SK-N-SH treated with all-trans-retinoic acid at 6 μM for 48 hours (cell line): Measurements from ENCODE around the gene ZNF853.
"Not testable (repeated sequence)": the region's sequence is repeated elsewhere in the genome, so short reads cannot be mapped to it uniquely, and the experiment has no call there.

Experiments used
- ATAC-seq: fragments of 200-7000 bp; cut with Tn5 transposase; 3 replicates; pipeline ENCODE4 v1.9.1; 2020; ENCODE audit warnings: mild to moderate bottlenecking, moderate library complexity
- CSDC2 ChIP-seq: fragments of 250-450 bp; sonication (Bioruptor Pico); IDR thresholded peaks from 2 replicates; pipeline ENCODE4 v1.5.0; 2020; ENCODE audit warnings: mild to moderate bottlenecking, moderate library complexity
- ESRRG ChIP-seq: fragments of 250-450 bp; sonication (Bioruptor Pico); IDR thresholded peaks from 2 replicates; pipeline ENCODE4 v1.6.1; 2021; ENCODE audit warnings: mild to moderate bottlenecking
- GLIS3 ChIP-seq: fragments of 250-450 bp; sonication (Bioruptor Pico); IDR thresholded peaks from 2 replicates; pipeline ENCODE4 v1.5.0; 2020; ENCODE audit warnings: mild to moderate bottlenecking, moderate library complexity
- ISL1 ChIP-seq: fragments of 250-450 bp; sonication (Bioruptor Pico); IDR thresholded peaks from 2 replicates; pipeline ENCODE4 v2.1.2; 2022; ENCODE audit warnings: mild to moderate bottlenecking, moderate library complexity
- OSR1 ChIP-seq: fragments of 250-450 bp; sonication (Bioruptor Pico); IDR thresholded peaks from 2 replicates; pipeline ENCODE4 v1.8.0; 2022; ENCODE audit warnings: moderate library complexity, mild to moderate bottlenecking, inconsistent platforms
- SNAI2 ChIP-seq: fragments of 250-450 bp; sonication (Bioruptor Pico); IDR thresholded peaks from 2 replicates; pipeline ENCODE4 v1.5.0; 2020; ENCODE audit warnings: mild to moderate bottlenecking, moderate library complexity
- TCF4 ChIP-seq: fragments of 250-450 bp; sonication (Bioruptor Pico); IDR thresholded peaks from 2 replicates; pipeline ENCODE4 v1.8.0; 2021; ENCODE audit warnings: mild to moderate bottlenecking, moderate library complexity, borderline replicate concordance
- ZC3H10 ChIP-seq: fragments of 250-450 bp; sonication (Bioruptor Pico); IDR thresholded peaks from 2 replicates; pipeline ENCODE4 v1.5.1; 2021; ENCODE audit warnings: mild to moderate bottlenecking, moderate library complexity
- ZFP3 ChIP-seq: fragments of 250-450 bp; sonication (Bioruptor Pico); IDR thresholded peaks from 2 replicates; pipeline ENCODE4 v1.5.0; 2020; ENCODE audit warnings: mild to moderate bottlenecking, moderate library complexity
- ZFP30 ChIP-seq: fragments of 450-650 bp; formaldehyde crosslinking; IDR thresholded peaks from 2 replicates; pipeline ENCODE4 v1.5.0; 2022; ENCODE audit warnings: mild to moderate bottlenecking, moderate library complexity
- ZNF565 ChIP-seq: fragments of 450-650 bp; formaldehyde crosslinking; conservative IDR thresholded peaks from 2 replicates; pipeline ENCODE4 v1.5.0; 2020; ENCODE audit warnings: low read depth, mild to moderate bottlenecking, moderate library complexity
- ZNF70 ChIP-seq: fragments of 450-650 bp; formaldehyde crosslinking; IDR thresholded peaks from 2 replicates; pipeline ENCODE4 v1.5.0; 2020; ENCODE audit warnings: mild to moderate bottlenecking, moderate library complexity
- ZNF8 ChIP-seq: fragments of 450-650 bp; formaldehyde crosslinking; IDR thresholded peaks from 2 replicates; pipeline ENCODE4 v1.5.0; 2020; ENCODE audit warnings: mild to moderate bottlenecking, moderate library complexity
- TF ChIP-seq, protein P1 (sequence below): fragments of 250-450 bp; sonication (Bioruptor Pico); IDR thresholded peaks from 2 replicates; pipeline ENCODE4 v1.8.0; 2021; ENCODE audit warnings: low read depth, mild to moderate bottlenecking, moderate library complexity, borderline replicate concordance
- TF ChIP-seq, protein P2 (sequence below): fragments of 250-450 bp; sonication (Bioruptor Pico); IDR thresholded peaks from 2 replicates; pipeline ENCODE4 v1.5.1; 2020; ENCODE audit warnings: low read depth, mild to moderate bottlenecking, moderate library complexity
- TF ChIP-seq, protein P3 (sequence below): fragments of 250-450 bp; sonication (Bioruptor Pico); IDR thresholded peaks from 2 replicates; pipeline ENCODE4 v1.8.0; 2020; ENCODE audit warnings: mild to moderate bottlenecking, moderate library complexity, borderline replicate concordance
- TF ChIP-seq, protein P4 (sequence below): fragments of 250-450 bp; sonication (Bioruptor Pico); IDR thresholded peaks from 2 replicates; pipeline ENCODE4 v1.5.1; 2021; ENCODE audit warnings: mild to moderate bottlenecking, moderate library complexity
- TF ChIP-seq, protein P5 (sequence below): fragments of 250-450 bp; sonication (Bioruptor Pico); IDR thresholded peaks from 2 replicates; pipeline ENCODE4 v1.5.0; 2020; ENCODE audit warnings: mild to moderate bottlenecking, moderate library complexity

Gene ZNF853

DNA sequence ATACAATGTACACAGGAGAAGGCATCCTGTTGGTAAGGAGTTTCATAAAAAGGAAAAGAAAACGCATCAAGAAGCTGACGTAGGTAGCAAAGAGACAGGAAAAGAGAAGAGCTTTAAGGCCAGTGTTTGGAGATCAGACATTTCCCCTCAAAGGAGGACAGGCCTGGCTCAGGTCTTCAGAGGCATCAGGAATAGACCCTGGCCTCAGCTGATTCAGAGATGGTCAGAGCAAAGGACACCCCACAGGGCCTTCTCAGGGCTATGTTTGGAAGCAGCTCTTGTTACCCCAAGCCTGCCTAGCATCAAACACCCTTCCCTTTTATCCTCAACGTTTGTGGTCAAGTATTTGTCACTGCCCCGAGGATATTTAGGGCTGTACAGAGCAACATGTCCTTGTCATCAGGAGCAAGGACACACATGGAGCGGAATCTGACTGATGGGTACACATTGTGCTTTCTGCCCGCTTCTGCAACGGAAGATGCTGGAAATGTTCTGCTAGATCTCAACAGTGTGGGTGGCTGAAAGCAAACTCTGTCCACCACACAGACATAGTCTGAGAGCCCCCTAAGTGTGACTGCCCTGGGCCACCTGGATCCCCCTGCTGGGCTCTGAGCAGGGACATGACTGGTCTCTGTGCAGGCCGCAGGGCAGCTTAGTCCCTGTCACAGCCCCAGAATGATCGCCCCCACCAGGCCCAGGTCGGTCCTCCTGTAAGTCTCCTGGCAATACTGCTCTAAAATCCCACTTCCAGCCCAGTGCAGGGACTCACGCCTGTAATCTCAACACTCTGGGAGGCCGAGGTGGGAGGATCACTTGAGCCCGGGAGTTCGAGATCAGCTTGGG lies 39.2 kb upstream of the ZNF853 start:
- no peak for ATAC-seq
- TF ChIP-seq ESRRG (CRISPR knock-in tag), result no peak
- no peak for TF ChIP-seq ZC3H10
- TF ChIP-seq OSR1 (CRISPR knock-in tag), result no peak
- no peak for TF ChIP-seq ZNF565 (CRISPR knock-in tag)
- TF ChIP-seq, protein P1, sequence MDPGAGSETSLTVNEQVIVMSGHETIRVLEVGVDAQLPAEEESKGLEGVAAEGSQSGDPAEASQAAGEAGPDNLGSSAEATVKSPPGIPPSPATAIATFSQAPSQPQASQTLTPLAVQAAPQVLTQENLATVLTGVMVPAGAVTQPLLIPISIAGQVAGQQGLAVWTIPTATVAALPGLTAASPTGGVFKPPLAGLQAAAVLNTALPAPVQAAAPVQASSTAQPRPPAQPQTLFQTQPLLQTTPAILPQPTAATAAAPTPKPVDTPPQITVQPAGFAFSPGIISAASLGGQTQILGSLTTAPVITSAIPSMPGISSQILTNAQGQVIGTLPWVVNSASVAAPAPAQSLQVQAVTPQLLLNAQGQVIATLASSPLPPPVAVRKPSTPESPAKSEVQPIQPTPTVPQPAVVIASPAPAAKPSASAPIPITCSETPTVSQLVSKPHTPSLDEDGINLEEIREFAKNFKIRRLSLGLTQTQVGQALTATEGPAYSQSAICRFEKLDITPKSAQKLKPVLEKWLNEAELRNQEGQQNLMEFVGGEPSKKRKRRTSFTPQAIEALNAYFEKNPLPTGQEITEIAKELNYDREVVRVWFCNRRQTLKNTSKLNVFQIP (CRISPR knock-in tag), result no peak
- no peak for TF ChIP-seq ZFP30 (CRISPR knock-in tag)
- TF ChIP-seq, protein P2, sequence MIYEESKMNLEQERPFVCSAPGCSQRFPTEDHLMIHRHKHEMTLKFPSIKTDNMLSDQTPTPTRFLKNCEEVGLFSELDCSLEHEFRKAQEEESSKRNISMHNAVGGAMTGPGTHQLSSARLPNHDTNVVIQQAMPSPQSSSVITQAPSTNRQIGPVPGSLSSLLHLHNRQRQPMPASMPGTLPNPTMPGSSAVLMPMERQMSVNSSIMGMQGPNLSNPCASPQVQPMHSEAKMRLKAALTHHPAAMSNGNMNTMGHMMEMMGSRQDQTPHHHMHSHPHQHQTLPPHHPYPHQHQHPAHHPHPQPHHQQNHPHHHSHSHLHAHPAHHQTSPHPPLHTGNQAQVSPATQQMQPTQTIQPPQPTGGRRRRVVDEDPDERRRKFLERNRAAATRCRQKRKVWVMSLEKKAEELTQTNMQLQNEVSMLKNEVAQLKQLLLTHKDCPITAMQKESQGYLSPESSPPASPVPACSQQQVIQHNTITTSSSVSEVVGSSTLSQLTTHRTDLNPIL (CRISPR knock-in tag), result no peak

DNA sequence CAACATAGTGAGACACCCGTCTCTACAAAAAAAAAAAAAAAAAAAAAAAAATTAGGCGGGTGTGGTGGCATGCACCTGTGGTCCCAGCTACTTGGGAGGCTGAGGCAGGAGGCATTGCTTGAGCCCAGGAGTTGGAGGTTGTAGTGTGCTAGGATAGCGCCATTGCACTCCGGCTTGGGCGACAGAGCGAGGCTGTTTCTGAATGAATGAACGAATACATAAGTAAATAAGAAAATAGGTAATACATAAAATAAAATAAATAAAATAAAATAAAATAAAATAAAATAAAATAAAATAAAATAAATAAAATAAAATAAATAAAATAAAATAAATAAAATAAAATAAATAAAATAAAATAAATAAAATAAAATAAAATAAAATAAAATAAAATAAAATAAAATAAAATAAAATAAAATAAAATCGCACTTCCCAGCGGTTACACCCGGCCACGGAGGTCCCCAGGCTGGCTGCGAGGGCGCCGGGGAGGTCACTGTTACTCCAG lies 38.5 kb upstream of the ZNF853 start:
- not testable (repeated sequence) for ATAC-seq

DNA sequence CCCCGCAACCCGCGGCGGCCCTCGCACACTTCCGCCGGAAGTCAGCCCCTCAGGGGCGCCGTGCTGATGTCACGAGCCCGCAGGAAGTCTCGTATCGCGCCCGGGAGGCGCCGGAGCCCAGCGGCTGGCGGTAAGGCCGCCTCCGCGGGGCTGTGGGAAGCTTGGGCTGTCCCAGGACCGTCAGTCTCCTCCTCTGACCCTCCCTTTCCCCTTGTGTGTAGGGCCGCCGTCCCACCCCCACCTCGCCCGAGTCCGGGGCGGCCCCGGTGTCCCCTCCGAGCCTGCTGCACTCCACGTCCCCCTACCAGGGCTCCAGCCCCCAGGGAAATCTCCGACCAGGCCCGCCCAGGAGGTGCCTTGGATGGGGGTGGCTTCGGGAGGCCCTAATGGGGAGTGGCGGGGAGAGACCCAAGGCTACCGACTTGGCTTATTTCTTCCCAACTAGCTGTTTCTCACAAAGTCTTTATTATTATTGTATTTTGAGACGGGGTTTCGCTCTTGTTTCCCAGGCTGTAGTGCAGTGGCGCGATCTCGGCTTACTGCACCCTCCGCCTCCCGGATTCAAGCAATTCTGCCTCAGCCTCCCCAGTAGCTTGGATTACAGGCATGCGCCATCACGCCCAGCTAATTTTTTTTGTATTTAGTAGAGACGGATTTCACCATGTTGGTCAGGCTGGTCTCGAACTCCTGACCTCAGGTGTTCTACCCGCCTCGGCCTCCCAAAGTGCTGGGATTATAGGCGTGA lies 37.9 kb upstream of the ZNF853 start, which contains the start of gene ZDHHC4:
TSS of gene ZDHHC4 (plus strand) at position 86 of the 745 bp plus-strand sequence. CDS start 3,108 bp downstream, outside the sequence.
- TF ChIP-seq, protein P1 (CRISPR knock-in tag), result 0 out of 2 replicates have a peak, but pooled peaks have one; percentile 26
- peak; percentile 39; the same call in 1 of the 2 replicates for TF ChIP-seq SNAI2
- TF ChIP-seq, protein P3, sequence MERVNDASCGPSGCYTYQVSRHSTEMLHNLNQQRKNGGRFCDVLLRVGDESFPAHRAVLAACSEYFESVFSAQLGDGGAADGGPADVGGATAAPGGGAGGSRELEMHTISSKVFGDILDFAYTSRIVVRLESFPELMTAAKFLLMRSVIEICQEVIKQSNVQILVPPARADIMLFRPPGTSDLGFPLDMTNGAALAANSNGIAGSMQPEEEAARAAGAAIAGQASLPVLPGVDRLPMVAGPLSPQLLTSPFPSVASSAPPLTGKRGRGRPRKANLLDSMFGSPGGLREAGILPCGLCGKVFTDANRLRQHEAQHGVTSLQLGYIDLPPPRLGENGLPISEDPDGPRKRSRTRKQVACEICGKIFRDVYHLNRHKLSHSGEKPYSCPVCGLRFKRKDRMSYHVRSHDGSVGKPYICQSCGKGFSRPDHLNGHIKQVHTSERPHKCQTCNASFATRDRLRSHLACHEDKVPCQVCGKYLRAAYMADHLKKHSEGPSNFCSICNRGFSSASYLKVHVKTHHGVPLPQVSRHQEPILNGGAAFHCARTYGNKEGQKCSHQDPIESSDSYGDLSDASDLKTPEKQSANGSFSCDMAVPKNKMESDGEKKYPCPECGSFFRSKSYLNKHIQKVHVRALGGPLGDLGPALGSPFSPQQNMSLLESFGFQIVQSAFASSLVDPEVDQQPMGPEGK (CRISPR knock-in tag), result peak; percentile 78; the same call in 1 of the 2 replicates
- no peak for TF ChIP-seq OSR1 (CRISPR knock-in tag)
- no peak for TF ChIP-seq ZC3H10
- TF ChIP-seq GLIS3 (CRISPR knock-in tag), result peak; percentile 91; the same call in 1 of the 2 replicates
- TF ChIP-seq ZNF8 (CRISPR knock-in tag), result peak; percentile 15; the same call in 1 of the 2 replicates
- TF ChIP-seq ZFP30 (CRISPR knock-in tag), result 0 out of 2 replicates have a peak, but pooled peaks have one; percentile 9
- TF ChIP-seq ZFP3 (CRISPR knock-in tag), result 0 out of 2 replicates have a peak, but pooled peaks have one; percentile 25
- TF ChIP-seq CSDC2 (CRISPR knock-in tag), result no peak
- TF ChIP-seq, protein P4, sequence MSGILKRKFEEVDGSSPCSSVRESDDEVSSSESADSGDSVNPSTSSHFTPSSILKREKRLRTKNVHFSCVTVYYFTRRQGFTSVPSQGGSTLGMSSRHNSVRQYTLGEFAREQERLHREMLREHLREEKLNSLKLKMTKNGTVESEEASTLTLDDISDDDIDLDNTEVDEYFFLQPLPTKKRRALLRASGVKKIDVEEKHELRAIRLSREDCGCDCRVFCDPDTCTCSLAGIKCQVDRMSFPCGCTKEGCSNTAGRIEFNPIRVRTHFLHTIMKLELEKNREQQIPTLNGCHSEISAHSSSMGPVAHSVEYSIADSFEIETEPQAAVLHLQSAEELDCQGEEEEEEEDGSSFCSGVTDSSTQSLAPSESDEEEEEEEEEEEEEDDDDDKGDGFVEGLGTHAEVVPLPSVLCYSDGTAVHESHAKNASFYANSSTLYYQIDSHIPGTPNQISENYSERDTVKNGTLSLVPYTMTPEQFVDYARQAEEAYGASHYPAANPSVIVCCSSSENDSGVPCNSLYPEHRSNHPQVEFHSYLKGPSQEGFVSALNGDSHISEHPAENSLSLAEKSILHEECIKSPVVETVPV (CRISPR knock-in tag), result 0 out of 2 replicates have a peak, but pooled peaks have one; percentile 30
- no peak for TF ChIP-seq ISL1 (CRISPR knock-in tag)
- TF ChIP-seq, protein P5, sequence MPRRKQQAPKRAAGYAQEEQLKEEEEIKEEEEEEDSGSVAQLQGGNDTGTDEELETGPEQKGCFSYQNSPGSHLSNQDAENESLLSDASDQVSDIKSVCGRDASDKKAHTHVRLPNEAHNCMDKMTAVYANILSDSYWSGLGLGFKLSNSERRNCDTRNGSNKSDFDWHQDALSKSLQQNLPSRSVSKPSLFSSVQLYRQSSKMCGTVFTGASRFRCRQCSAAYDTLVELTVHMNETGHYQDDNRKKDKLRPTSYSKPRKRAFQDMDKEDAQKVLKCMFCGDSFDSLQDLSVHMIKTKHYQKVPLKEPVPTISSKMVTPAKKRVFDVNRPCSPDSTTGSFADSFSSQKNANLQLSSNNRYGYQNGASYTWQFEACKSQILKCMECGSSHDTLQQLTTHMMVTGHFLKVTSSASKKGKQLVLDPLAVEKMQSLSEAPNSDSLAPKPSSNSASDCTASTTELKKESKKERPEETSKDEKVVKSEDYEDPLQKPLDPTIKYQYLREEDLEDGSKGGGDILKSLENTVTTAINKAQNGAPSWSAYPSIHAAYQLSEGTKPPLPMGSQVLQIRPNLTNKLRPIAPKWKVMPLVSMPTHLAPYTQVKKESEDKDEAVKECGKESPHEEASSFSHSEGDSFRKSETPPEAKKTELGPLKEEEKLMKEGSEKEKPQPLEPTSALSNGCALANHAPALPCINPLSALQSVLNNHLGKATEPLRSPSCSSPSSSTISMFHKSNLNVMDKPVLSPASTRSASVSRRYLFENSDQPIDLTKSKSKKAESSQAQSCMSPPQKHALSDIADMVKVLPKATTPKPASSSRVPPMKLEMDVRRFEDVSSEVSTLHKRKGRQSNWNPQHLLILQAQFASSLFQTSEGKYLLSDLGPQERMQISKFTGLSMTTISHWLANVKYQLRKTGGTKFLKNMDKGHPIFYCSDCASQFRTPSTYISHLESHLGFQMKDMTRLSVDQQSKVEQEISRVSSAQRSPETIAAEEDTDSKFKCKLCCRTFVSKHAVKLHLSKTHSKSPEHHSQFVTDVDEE (CRISPR knock-in tag), result no peak; the same call in none of the 2 replicates
- TF ChIP-seq ESRRG (CRISPR knock-in tag), result peak; percentile 53; the same call in 1 of the 2 replicates
- peak; percentile 20; the same call in 1 of the 2 replicates for TF ChIP-seq ZNF70 (CRISPR knock-in tag)
- TF ChIP-seq TCF4, result no peak; the same call in 1 of the 2 replicates
- ATAC-seq, result peak; percentile 99
